Measurements from ENCODE around the gene EXOSC2. TPM values are rescaled to one million over a fixed set of nuclear protein-coding genes. Genes with fewer than 3 reads are reported as not detected.

Gene EXOSC2
- total RNA-seq, 1 experiment from 2014 or later = 41.0 TPM

GRCh38 chr9:130665029-130665430 is 28.6 kb upstream of the EXOSC2 start:
- TF ChIP-seq REST (IDR thresholded peaks at IDR 0.05; ENCODE audit: insufficient read depth in 1 of 2, low read depth in 2 of 2, low read length in 1 of 2) (no peak), POLR2AphosphoS5 (IDR thresholded peaks at IDR 0.05; ENCODE audit: low read depth, low read length) (no peak), CTCF (IDR thresholded peaks at IDR 0.05) (no peak), TCF7L2 (IDR thresholded peaks at IDR 0.05; ENCODE audit: low read depth, low read length) (no peak), SIN3A (IDR thresholded peaks at IDR 0.05; ENCODE audit: borderline replicate concordance, insufficient read depth, low read depth, low read length) (no peak)
- BruUV-seq (replicated peaks) = no TSS peak
- POLR2A ChIA-PET = interaction anchor here (0.6 kb wide), 1 partner anchor 460 kb away, joined by 4 read pairs; no protein-coding TSS in a partner anchor
- ATAC-seq (no peak), DNase-seq (ENCODE audit: low read depth, low spot score) (no peak)
- CTCF ChIA-PET = no interaction called here
- Histone ChIP-seq H3K4me3 (ENCODE audit: low read depth in 2 of 2, low read length in 2 of 2) (no peak overlapping the region), H3K27ac (ENCODE audit: low read length) (no peak overlapping the region), H3K9me3 (ENCODE audit: control insufficient read depth, insufficient read depth, low read depth, low read length) (no peaks in the 10 kb centered on the region), H3K4me1 (ENCODE audit: control insufficient read depth, insufficient read depth, low read length) (no peaks in the 10 kb centered on the region), H3K36me3 (ENCODE audit: control insufficient read depth, insufficient read depth, low read length) (no peaks in the 10 kb centered on the region), H3K27me3 (ENCODE audit: control insufficient read depth, insufficient read depth, low read length) (peaks cover 2% of the 10 kb centered on the region; the same call in 1 of the 2 replicates)
- in situ Hi-C loops (cut with HindIII; ENCODE audit: low pct_unique_long_range_greater_than_20kb, low sequenced_read_pairs) (no loop called here), intact Hi-C loops (cut with micrococcal nuclease; ENCODE audit: unreplicated experiment) (no loop called here)

GRCh38 chr9:130665431-130666392 is 27.9 kb upstream of the EXOSC2 start:
- in situ Hi-C loops (cut with HindIII; ENCODE audit: low pct_unique_long_range_greater_than_20kb, low sequenced_read_pairs) = no loop called here
- POLR2A ChIA-PET = no interaction called here
- intact Hi-C loops (cut with micrococcal nuclease; ENCODE audit: unreplicated experiment) = no loop called here
- H3K4me1 ChIP-seq (ENCODE audit: control insufficient read depth, insufficient read depth, low read length) = no peaks in the 10 kb centered on the region
- no TSS peak for BruUV-seq (replicated peaks)
- no peaks in the 10 kb centered on the region for H3K9me3 ChIP-seq (ENCODE audit: control insufficient read depth, insufficient read depth, low read depth, low read length)
- no peak for DNase-seq (ENCODE audit: low read depth, low spot score)
- CTCF ChIA-PET = interaction anchor here (0.6 kb wide), 1 partner anchor 430 kb away, joined by 6 read pairs; no protein-coding TSS in a partner anchor
- H3K4me3 ChIP-seq (ENCODE audit: low read depth in 2 of 2, low read length in 2 of 2) = no peak overlapping the region
- H3K27me3 ChIP-seq (ENCODE audit: control insufficient read depth, insufficient read depth, low read length) = peaks cover 2% of the 10 kb centered on the region; the same call in 1 of the 2 replicates
- TF ChIP-seq TCF7L2 (IDR thresholded peaks at IDR 0.05; ENCODE audit: low read depth, low read length) = no peak
- no peak for TF ChIP-seq CTCF (IDR thresholded peaks at IDR 0.05)
- TF ChIP-seq REST (IDR thresholded peaks at IDR 0.05; ENCODE audit: insufficient read depth in 1 of 2, low read depth in 2 of 2, low read length in 1 of 2) = no peak
- TF ChIP-seq SIN3A (IDR thresholded peaks at IDR 0.05; ENCODE audit: borderline replicate concordance, insufficient read depth, low read depth, low read length) = no peak
- no peak for TF ChIP-seq POLR2AphosphoS5 (IDR thresholded peaks at IDR 0.05; ENCODE audit: low read depth, low read length)
- H3K27ac ChIP-seq (ENCODE audit: low read length) = no peak overlapping the region
- ATAC-seq = no peak
- no peaks in the 10 kb centered on the region for H3K36me3 ChIP-seq (ENCODE audit: control insufficient read depth, insufficient read depth, low read length)
